Suprapubic skin (tissue), 4 donors: ENCODE data around the gene METTL14. TPM values are rescaled to one million over a fixed set of nuclear protein-coding genes. Genes with fewer than 3 reads are reported as not detected.

ENCODE experiments used
- DNase-seq, 2 donors: peaks; one replicate each; pipeline ENCODE4 v3.0.0-alpha.2; 2019; ENCODE audit warnings: low spot score in 2 of 2
- H3K27ac ChIP-seq: fragments of 200-600 bp; sonication (generic); one replicate; pipeline ENCODE4 v1.5.1; 2019
- H3K27me3 ChIP-seq: fragments of 200-600 bp; sonication (generic); one replicate; pipeline ENCODE4 v1.5.1; 2019
- H3K36me3 ChIP-seq: fragments of 200-600 bp; sonication (generic); one replicate; pipeline ENCODE4 v1.5.1; 2019
- H3K4me1 ChIP-seq: fragments of 200-600 bp; sonication (generic); one replicate; pipeline ENCODE4 v1.5.1; 2019
- H3K4me3 ChIP-seq: fragments of 200-600 bp; sonication (generic); one replicate; pipeline ENCODE4 v1.5.1; 2019; ENCODE audit warnings: mild to moderate bottlenecking
- H3K9me3 ChIP-seq: fragments of 200-600 bp; sonication (generic); one replicate; pipeline ENCODE4 v1.5.1; 2019
- EP300 ChIP-seq: sonication (generic); formaldehyde crosslinking; IDR thresholded peaks from one replicate; pipeline ENCODE4 v1.6.1; 2017; ENCODE audit warnings: antibody characterized with exemption
- POLR2A ChIP-seq, 2 donors: fragments of 450-650 bp; IDR thresholded peaks; one replicate each; pipeline ENCODE4 v1.6.1; 2017; ENCODE audit warnings: antibody characterized with exemption in 2 of 2, mild to moderate bottlenecking in 2 of 2, moderate library complexity in 2 of 2
- POLR2AphosphoS5 ChIP-seq, 3 donors: sonication (generic); formaldehyde crosslinking; IDR thresholded peaks; one replicate each; pipeline ENCODE4 v1.6.1; 2017; ENCODE audit warnings: antibody characterized with exemption in 3 of 3
- WGBS: methylation state at CpG from one replicate; pipeline ENCODE4 v1.1.5; 2018; 5-methylcytosine and 5-hydroxymethylcytosine counted together
- total RNA-seq, 4 donors: library from RNA; depleted of rRNA; stranded (reverse); fragments of >200 nt; gene quantifications; one replicate each; pipeline ENCODE4 v1.1.0, GENCODE V29; 2016
- TF ChIP-seq, protein P1 (sequence below), 2 donors: fragments of 200-600 bp in 1 of 2; fragments of 450-650 bp in 1 of 2; sonication (generic) in 1 of 2; IDR thresholded peaks; one replicate each; pipeline ENCODE4 v1.5.1; 2016 to 2019; ENCODE audit warnings: antibody characterized with exemption in 2 of 2, mild to moderate bottlenecking in 1 of 2, moderate library complexity in 1 of 2

Gene METTL14
- total RNA-seq, 4 donors from 2014 or later = 21.5 to 45.0 (median 29.5) TPM

GRCh38 chr4:118683513-118683912 lies 1.7 kb upstream of the METTL14 start:
- H3K4me3 ChIP-seq = no peak overlapping the region
- peaks cover 18% of the 10 kb centered on the region for H3K4me1 ChIP-seq
- no peaks in the 10 kb centered on the region for H3K27me3 ChIP-seq
- H3K36me3 ChIP-seq = peaks cover 6% of the 10 kb centered on the region
- H3K27ac ChIP-seq = no peak overlapping the region
- 7% methylated on average over 2 of the region's 2 CpGs for WGBS
- no peak for TF ChIP-seq POLR2AphosphoS5 (IDR thresholded peaks at IDR 0.05)
- TF ChIP-seq EP300 = no peak
- TF ChIP-seq POLR2A (IDR thresholded peaks at IDR 0.05) = no peak
- TF ChIP-seq, protein P1, sequence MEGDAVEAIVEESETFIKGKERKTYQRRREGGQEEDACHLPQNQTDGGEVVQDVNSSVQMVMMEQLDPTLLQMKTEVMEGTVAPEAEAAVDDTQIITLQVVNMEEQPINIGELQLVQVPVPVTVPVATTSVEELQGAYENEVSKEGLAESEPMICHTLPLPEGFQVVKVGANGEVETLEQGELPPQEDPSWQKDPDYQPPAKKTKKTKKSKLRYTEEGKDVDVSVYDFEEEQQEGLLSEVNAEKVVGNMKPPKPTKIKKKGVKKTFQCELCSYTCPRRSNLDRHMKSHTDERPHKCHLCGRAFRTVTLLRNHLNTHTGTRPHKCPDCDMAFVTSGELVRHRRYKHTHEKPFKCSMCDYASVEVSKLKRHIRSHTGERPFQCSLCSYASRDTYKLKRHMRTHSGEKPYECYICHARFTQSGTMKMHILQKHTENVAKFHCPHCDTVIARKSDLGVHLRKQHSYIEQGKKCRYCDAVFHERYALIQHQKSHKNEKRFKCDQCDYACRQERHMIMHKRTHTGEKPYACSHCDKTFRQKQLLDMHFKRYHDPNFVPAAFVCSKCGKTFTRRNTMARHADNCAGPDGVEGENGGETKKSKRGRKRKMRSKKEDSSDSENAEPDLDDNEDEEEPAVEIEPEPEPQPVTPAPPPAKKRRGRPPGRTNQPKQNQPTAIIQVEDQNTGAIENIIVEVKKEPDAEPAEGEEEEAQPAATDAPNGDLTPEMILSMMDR (IDR thresholded peaks at IDR 0.05) = no peak
- DNase-seq = no peak
- H3K9me3 ChIP-seq = no peaks in the 10 kb centered on the region

DNA sequence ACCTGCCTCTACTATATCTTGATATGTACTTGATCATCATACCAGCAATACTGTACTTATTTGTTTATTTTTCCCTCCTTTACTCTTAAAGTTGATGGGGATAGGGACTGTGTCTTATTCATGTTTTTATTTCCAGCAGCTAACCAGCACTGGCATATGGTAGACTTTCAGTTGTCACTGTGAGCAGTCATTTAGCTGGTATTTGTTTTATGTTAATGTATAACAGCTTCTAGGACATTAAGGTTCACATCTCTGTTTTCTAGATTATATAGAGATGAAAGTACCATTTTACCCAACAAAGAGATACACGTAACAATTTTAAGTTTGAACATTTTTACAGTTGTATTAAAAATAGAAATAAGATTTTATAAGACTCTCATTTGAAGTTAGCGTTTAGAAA lies 17.9 kb downstream of the METTL14 start:
- no peaks in the 10 kb centered on the region for H3K4me1 ChIP-seq
- no peak for DNase-seq
- WGBS = 96% methylated on average over 2 of the region's 2 CpGs
- TF ChIP-seq, protein P1 (IDR thresholded peaks at IDR 0.05) = no peak
- TF ChIP-seq EP300 = no peak
- no peak overlapping the region for H3K4me3 ChIP-seq
- no peaks in the 10 kb centered on the region for H3K27me3 ChIP-seq
- peaks cover 78% of the 10 kb centered on the region for H3K36me3 ChIP-seq
- no peaks in the 10 kb centered on the region for H3K9me3 ChIP-seq
- no peak overlapping the region for H3K27ac ChIP-seq

DNA sequence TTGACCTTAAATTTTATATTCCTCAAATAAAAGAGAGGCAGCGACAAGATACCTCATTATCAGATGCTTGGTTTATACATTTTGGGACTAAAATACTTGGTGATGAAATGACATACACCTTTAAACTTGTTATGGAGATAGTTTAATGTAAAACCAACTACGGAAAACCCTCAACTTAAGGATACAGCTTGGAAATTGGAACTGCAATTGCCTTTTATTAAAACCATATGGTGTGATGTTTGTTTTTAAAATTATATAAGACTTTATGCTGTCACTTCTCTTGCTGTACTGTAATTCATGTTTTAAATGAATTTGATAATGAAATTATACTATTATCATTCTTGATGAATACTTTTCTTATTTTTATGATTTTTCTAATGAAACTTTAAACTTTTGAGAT lies 25.9 kb downstream of the METTL14 start:
- no peaks in the 10 kb centered on the region for H3K27me3 ChIP-seq
- no peaks in the 10 kb centered on the region for H3K4me1 ChIP-seq
- H3K36me3 ChIP-seq = peaks cover 49% of the 10 kb centered on the region
- no peak for DNase-seq
- WGBS = 82% methylated on average over 2 of the region's 2 CpGs
- H3K9me3 ChIP-seq = no peaks in the 10 kb centered on the region
- TF ChIP-seq POLR2A (IDR thresholded peaks at IDR 0.05) = no peak
- TF ChIP-seq, protein P1 (IDR thresholded peaks at IDR 0.05) = no peak
- no peak for TF ChIP-seq EP300
- no peak for TF ChIP-seq POLR2AphosphoS5 (IDR thresholded peaks at IDR 0.05)
- no peak overlapping the region for H3K4me3 ChIP-seq
- H3K27ac ChIP-seq = no peak overlapping the region

DNA sequence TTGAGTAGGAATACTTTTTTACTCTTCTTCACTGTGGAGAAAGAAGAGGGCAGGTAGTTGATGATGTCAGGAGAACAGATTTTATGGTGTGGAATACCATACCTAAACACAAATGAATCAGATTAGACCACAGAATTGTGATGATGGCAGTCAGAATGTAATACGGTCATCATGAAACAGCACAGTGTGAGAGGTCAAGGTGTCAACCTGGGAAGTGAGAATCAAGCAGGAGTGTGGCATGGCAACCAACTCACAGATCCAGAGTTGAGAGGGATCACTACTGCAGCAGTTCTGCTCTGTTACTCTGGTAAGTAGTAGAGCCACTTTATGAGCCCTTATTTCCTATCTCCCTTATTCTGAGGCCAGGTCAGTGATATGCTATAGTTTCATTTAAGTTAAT lies 27.7 kb downstream of the METTL14 start:
- TF ChIP-seq POLR2AphosphoS5 (IDR thresholded peaks at IDR 0.05) = no peak
- TF ChIP-seq, protein P1 (IDR thresholded peaks at IDR 0.05) = no peak
- Histone ChIP-seq H3K27ac (no peak overlapping the region), H3K27me3 (no peaks in the 10 kb centered on the region), H3K9me3 (no peaks in the 10 kb centered on the region), H3K4me3 (no peak overlapping the region), H3K4me1 (no peaks in the 10 kb centered on the region), H3K36me3 (peaks cover 32% of the 10 kb centered on the region)
- WGBS = 89% methylated on average over 1 of the region's 1 CpG
- no peak for DNase-seq

DNA sequence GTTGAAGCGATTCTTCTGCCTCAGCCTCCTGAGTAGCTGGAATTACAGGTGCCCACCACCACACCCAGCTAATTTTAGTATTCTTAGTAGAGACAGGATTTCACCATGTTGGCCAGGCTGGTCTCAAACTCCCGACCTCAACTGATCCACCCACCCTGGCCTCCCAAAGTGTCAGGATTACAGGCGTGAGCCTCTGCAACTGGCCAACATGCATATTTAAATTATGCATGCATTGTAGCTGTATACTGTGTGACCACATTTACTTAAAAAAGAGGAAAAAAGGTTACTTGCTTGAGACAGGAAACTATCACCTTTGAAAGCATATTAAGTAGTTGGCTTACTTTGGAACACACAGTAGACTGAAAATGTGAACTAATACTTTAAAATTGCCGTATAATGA lies 29.5 kb downstream of the METTL14 start:
- no peaks in the 10 kb centered on the region for H3K9me3 ChIP-seq
- H3K27ac ChIP-seq = no peak overlapping the region
- WGBS = 94% methylated on average over 4 of the region's 4 CpGs
- H3K4me3 ChIP-seq = no peak overlapping the region
- TF ChIP-seq POLR2A (IDR thresholded peaks at IDR 0.05) = no peak
- TF ChIP-seq, protein P1 (IDR thresholded peaks at IDR 0.05) = no peak
- no peak for TF ChIP-seq POLR2AphosphoS5 (IDR thresholded peaks at IDR 0.05)
- TF ChIP-seq EP300 = no peak
- no peak for DNase-seq
- H3K4me1 ChIP-seq = no peaks in the 10 kb centered on the region
- H3K27me3 ChIP-seq = no peaks in the 10 kb centered on the region
- H3K36me3 ChIP-seq = peaks cover 20% of the 10 kb centered on the region
